K562 (cell line): ENCODE measurements around the gene HSPB6. TPM values are rescaled to one million over a fixed set of nuclear protein-coding genes. Genes with fewer than 3 reads are reported as not detected.

Experiments
- AFF4 ChIP-seq: sonication (generic); formaldehyde crosslinking; IDR thresholded peaks from 2 replicates; pipeline ENCODE4 v1.8.0; 2023; ENCODE audit warnings: mild to moderate bottlenecking, missing genetic modification reagents
- BRCA1 ChIP-seq, 2 experiments: fragments of 450-650 bp in 1 of 2; sonication (generic) in 1 of 2; formaldehyde crosslinking in 1 of 2; IDR thresholded peaks; 2 replicates each; pipeline versions ENCODE4 v1.5.0 to v1.6.1; 2017 to 2020; ENCODE audit warnings: mild to moderate bottlenecking in 1 of 2, missing genetic modification reagents in 1 of 2
- CC2D1A ChIP-seq: fragments of 450-650 bp; IDR thresholded peaks from 2 replicates; pipeline ENCODE4 v1.6.1; 2017; ENCODE audit warnings: mild to moderate bottlenecking
- CEBPZ ChIP-seq: fragments of 150-350 bp; IDR thresholded peaks from 2 replicates; pipeline ENCODE4 v1.6.1; 2014; ENCODE audit warnings: low read depth, mild to moderate bottlenecking, low read length, borderline replicate concordance
- DLX4 ChIP-seq: fragments of 250-450 bp; sonication (Bioruptor Pico); IDR thresholded peaks from 2 replicates; pipeline ENCODE4 v1.6.1; 2021; ENCODE audit warnings: mild to moderate bottlenecking
- FOSL1 ChIP-seq: fragments of 200-800 bp; sonication (Bioruptor generic); conservative IDR thresholded peaks from 2 replicates; pipeline ENCODE4 v1.6.1; 2016; ENCODE audit warnings: missing genetic modification characterization, missing compliant biosample characterization
- FOXJ2 ChIP-seq: fragments of 200-800 bp; sonication (Bioruptor generic); IDR thresholded peaks from 2 replicates; pipeline ENCODE4 v1.6.1; 2016; ENCODE audit warnings: missing genetic modification characterization, missing compliant biosample characterization
- HDAC8 ChIP-seq: fragments of 450-650 bp; IDR thresholded peaks from 2 replicates; pipeline ENCODE4 v1.6.1; 2016; ENCODE audit warnings: mild to moderate bottlenecking, missing genetic modification characterization, moderate library complexity, missing compliant biosample characterization
- KDM2B ChIP-seq: fragments of 250-450 bp; sonication (Bioruptor Pico); IDR thresholded peaks from 2 replicates; pipeline ENCODE4 v1.8.0; 2021; ENCODE audit warnings: mild to moderate bottlenecking, moderate library complexity
- MYBL2 ChIP-seq, 2 experiments: fragments of 450-650 bp in 1 of 2; sonication (generic) in 1 of 2; formaldehyde crosslinking in 1 of 2; IDR thresholded peaks; 2 replicates each; pipeline versions ENCODE4 v1.6.1 to v1.8.1; 2017 to 2022; ENCODE audit warnings: borderline replicate concordance in 1 of 2, inconsistent platforms in 1 of 2, low read depth in 1 of 2, mild to moderate bottlenecking in 1 of 2, missing genetic modification reagents in 1 of 2, moderate library complexity in 1 of 2
- POLR2AphosphoS5 ChIP-seq: IDR thresholded peaks from 2 replicates; pipeline ENCODE4 v1.6.1; 2011; ENCODE audit warnings: mild to moderate bottlenecking, low read depth, low read length, moderate library complexity; ENCODE audit not compliant: control insufficient read depth, insufficient read depth
- RBFOX2 ChIP-seq: fragments of 200-400 bp; formaldehyde crosslinking; IDR thresholded peaks from 2 replicates; pipeline ENCODE4 v1.6.1; 2017; ENCODE audit warnings: low read depth, mild to moderate bottlenecking, low read length, moderate library complexity
- TAL1 ChIP-seq: fragments of 450-650 bp; IDR thresholded peaks from 2 replicates; pipeline ENCODE4 v1.6.1; 2016; ENCODE audit warnings: mild to moderate bottlenecking
- TFAM ChIP-seq: fragments of 250-450 bp; sonication (Bioruptor Pico); conservative IDR thresholded peaks from 2 replicates; pipeline ENCODE4 v1.5.0; 2021; ENCODE audit warnings: mild to moderate bottlenecking, moderate library complexity
- THRA ChIP-seq: fragments of 450-650 bp; IDR thresholded peaks from 2 replicates; pipeline ENCODE4 v1.6.1; 2017; ENCODE audit warnings: mild to moderate bottlenecking, moderate library complexity
- ZNF184 ChIP-seq: sonication (generic); formaldehyde crosslinking; IDR thresholded peaks from 2 replicates; pipeline ENCODE4 v1.5.0; 2020; ENCODE audit warnings: missing genetic modification reagents
- ZNF311 ChIP-seq: fragments of 250-450 bp; sonication (Bioruptor Pico); IDR thresholded peaks from 2 replicates; pipeline ENCODE4 v1.4.0; 2020; ENCODE audit warnings: mild to moderate bottlenecking, moderate library complexity
- ZNF696 ChIP-seq: fragments of 250-450 bp; sonication (Bioruptor Pico); conservative IDR thresholded peaks from 2 replicates; pipeline ENCODE4 v1.4.0; 2020; ENCODE audit warnings: mild to moderate bottlenecking, moderate library complexity
- polyA plus RNA-seq, 8 experiments: library from polyadenylated mRNA; depleted of rRNA in 4 of 8; stranded (reverse) in 5 of 8; unstranded in 3 of 8; fragments of >200 nt; fragmentation: Nextera tagmentation in 2 of 8; fragmentation: Illumina TruSeq in 1 of 8; extraction: Ambion mirVana in 2 of 8; extraction: Trizol in 1 of 8; gene quantifications; 2 replicates each; pipeline versions ENCODE4 v1.2.1 to v1.2.3, GENCODE V29; 2011 to 2014; ENCODE audit warnings: inconsistent platforms in 1 of 8, missing spikeins in 1 of 8
- total RNA-seq, 7 experiments: library from RNA; depleted of rRNA in 6 of 7; stranded (reverse); fragments of >200 nt in 6 of 7; fragmentation: Illumina TruSeq in 2 of 7; extraction: Trizol in 2 of 7; gene quantifications; 2 replicates each; pipeline versions ENCODE4 v1.2.1 to v1.2.3, GENCODE V29; 2011 to 2021; ENCODE audit warnings: low replicate concordance in 1 of 7

HSPB6 gene
- total and polyA plus RNA-seq, 9 of the 15 experiments (the other 6 are each of a cell fraction or from before 2014, with no cell fraction given) = 0.55 TPM; not detected in 8

- TF ChIP-seq THRA (no peak), ZNF184 (CRISPR knock-in tag) (no peak), MYBL2 (IDR thresholded peaks at IDR 0.05; ENCODE audit: low read depth) (no peak), MYBL2 (CRISPR knock-in tag; IDR thresholded peaks at IDR 0.05; ENCODE audit: borderline replicate concordance) (no peak), ZNF311 (CRISPR knock-in tag) (no peak), AFF4 (CRISPR knock-in tag) (peak; percentile 34; the same call in 1 of the 2 replicates), FOXJ2 (tag) (no peak), POLR2AphosphoS5 (no peak), RBFOX2 (peak; percentile 92), ZNF696 (CRISPR knock-in tag) (no peak), DLX4 (CRISPR knock-in tag) (no peak), CC2D1A (no peak; the same call in 1 of the 2 replicates), CEBPZ (no peak), TFAM (CRISPR knock-in tag) (no peak), HDAC8 (tag) (no peak), FOSL1 (no peak), TAL1 (peak; percentile 53), KDM2B (no peak), BRCA1 (IDR thresholded peaks at IDR 0.05) (no peak), BRCA1 (CRISPR knock-in tag; IDR thresholded peaks at IDR 0.05) (no peak)
These were observed 16.2 kb downstream of the HSPB6 start (continued) for GRCh38 chr19:35740423-35741202.
